CD4-positive, alpha-beta T cell treated with Interleukin-6 for 4 hours (primary cell): ENCODE measurements around the gene LRIG1.

Experiments
- DNase-seq: peaks from one replicate; pipeline ENCODE4 v3.0.0-alpha.2; 2020; ENCODE audit warnings: mixed read lengths

LRIG1 gene

GRCh38 chr3:66342717-66343356 is 158.0 kb downstream of the LRIG1 start:
- DNase-seq = no peak

- no peak for DNase-seq
Measured at GRCh38 chr3:66338927-66339326, 161.9 kb downstream of the LRIG1 start.

GRCh38 chr3:66336333-66336766 is 164.5 kb downstream of the LRIG1 start:
- no peak for DNase-seq

- no peak for DNase-seq
Measured at GRCh38 chr3:66335671-66336070, 165.2 kb downstream of the LRIG1 start.
